IMR-90 (cell line): ENCODE measurements around the gene GADL1. TPM values are rescaled to one million over a fixed set of nuclear protein-coding genes. Genes with fewer than 3 reads are reported as not detected.

ENCODE experiments used
- ATAC-seq: fragments of 200-7000 bp; cut with Tn5 transposase; 2 replicates; pipeline ENCODE4 v1.9.1; 2020; ENCODE audit warnings: low read depth, mild to moderate bottlenecking, moderate library complexity
- BruUV-seq: library from RNA; stranded (reverse); fragments of 400-500 nt; replicated peaks from 2 replicates; lab custom pipeline; 2021; lab: Mats Ljungman, UMichigan
- CTCF ChIA-PET: fragments of 300-600 bp; formaldehyde crosslinking; extraction: SDS; loops from one replicate; lab custom pipeline; 2021; ENCODE audit warnings: antibody characterized with exemption; lab: Yijun Ruan, JAX
- POLR2A ChIA-PET: fragments of 300-600 bp; sonication (Branson Sonifier 250); formaldehyde crosslinking; loops from one replicate; lab custom pipeline; 2022; ENCODE audit warnings: antibody characterized with exemption; ENCODE audit not compliant: unreplicated experiment; lab: Charles Lee
- DNase-seq: peaks from one replicate; pipeline ENCODE4 v3.0.0; 2013
- H2AFZ ChIP-seq: replicated peaks from 2 replicates; pipeline ENCODE3; 2013; ENCODE audit warnings: low read length, mild to moderate bottlenecking; ENCODE audit not compliant: poor library complexity
- H2AK5ac ChIP-seq: 2 replicates; pipeline ENCODE4 v1.6.1; 2013; ENCODE audit warnings: low read depth, low read length, inconsistent platforms
- H2AK9ac ChIP-seq: replicated peaks from 2 replicates; pipeline ENCODE3; 2013; ENCODE audit warnings: mild to moderate bottlenecking, low read depth, low read length, moderate library complexity; ENCODE audit not compliant: poor library complexity
- H2BK120ac ChIP-seq: 2 replicates; pipeline ENCODE4 v1.6.1; 2013; ENCODE audit warnings: low read depth, low read length, inconsistent platforms
- H2BK15ac ChIP-seq: 3 replicates; pipeline ENCODE4 v1.6.1; 2013; ENCODE audit warnings: low read depth, low read length, inconsistent platforms
- H2BK20ac ChIP-seq: 2 replicates; pipeline ENCODE4 v1.6.1; 2013; ENCODE audit warnings: low read depth, mild to moderate bottlenecking, inconsistent platforms, low read length, moderate library complexity
- H2BK5ac ChIP-seq: 2 replicates; pipeline ENCODE4 v1.6.1; 2013; ENCODE audit warnings: mild to moderate bottlenecking, low read depth, low read length, inconsistent platforms; ENCODE audit not compliant: poor library complexity, severe bottlenecking
- H3K14ac ChIP-seq: replicated peaks from 2 replicates; pipeline ENCODE4 v1.6.1; 2013; ENCODE audit warnings: low read depth, low read length, inconsistent platforms
- H3K18ac ChIP-seq: 2 replicates; pipeline ENCODE4 v1.6.1; 2013; ENCODE audit warnings: low read depth, low read length, control low read depth
- H3K23ac ChIP-seq: 2 replicates; pipeline ENCODE4 v1.6.1; 2013; ENCODE audit warnings: low read depth, low read length, inconsistent platforms
- H3K27ac ChIP-seq: 2 replicates; pipeline ENCODE4 v1.5.1; 2013; ENCODE audit warnings: mild to moderate bottlenecking, control low read depth, low read length; ENCODE audit not compliant: insufficient read depth
- H3K27me3 ChIP-seq: 2 replicates; pipeline ENCODE4 v1.6.1; 2013; ENCODE audit warnings: low read length; ENCODE audit not compliant: control insufficient read depth, insufficient read depth
- H3K36me3 ChIP-seq: 2 replicates; pipeline ENCODE4 v1.6.1; 2013; ENCODE audit warnings: low read length, mixed read lengths; ENCODE audit not compliant: control insufficient read depth, insufficient read depth
- H3K4ac ChIP-seq: 2 replicates; pipeline ENCODE4 v1.6.1; 2013; ENCODE audit warnings: low read depth, low read length, inconsistent platforms
- H3K4me1 ChIP-seq: 2 replicates; pipeline ENCODE4 v1.6.1; 2013; ENCODE audit warnings: low read length, mixed read lengths; ENCODE audit not compliant: control insufficient read depth, insufficient read depth
- H3K4me2 ChIP-seq: 2 replicates; pipeline ENCODE4 v1.6.1; 2013; ENCODE audit warnings: low read depth, mild to moderate bottlenecking, control low read depth, low read length, moderate library complexity
- H3K4me3 ChIP-seq: 2 replicates; pipeline ENCODE4 v1.5.1; 2013; ENCODE audit warnings: low read depth, mild to moderate bottlenecking, control low read depth, low read length, moderate library complexity; ENCODE audit not compliant: insufficient read depth
- H3K56ac ChIP-seq: 2 replicates; pipeline ENCODE4 v1.6.1; 2013; ENCODE audit warnings: low read length, inconsistent platforms; ENCODE audit not compliant: insufficient read depth; ENCODE audit errors: extremely low read depth
- H3K79me1 ChIP-seq, 2 experiments: 2 replicates each; pipeline ENCODE4 v1.6.1; 2013; ENCODE audit warnings: low read length in 2 of 2, inconsistent platforms in 1 of 2, low read depth in 1 of 2
- H3K9ac ChIP-seq: 2 replicates; pipeline ENCODE4 v1.6.1; 2013; ENCODE audit warnings: low read depth, low read length, control low read depth
- H3K9me1 ChIP-seq: 2 replicates; pipeline ENCODE4 v1.6.1; 2013; ENCODE audit warnings: low read length, inconsistent platforms; ENCODE audit not compliant: insufficient read depth
- H3K9me3 ChIP-seq: 2 replicates; pipeline ENCODE4 v1.6.1; 2013; ENCODE audit warnings: low read length; ENCODE audit not compliant: control insufficient read depth, insufficient read depth
- H4K20me1 ChIP-seq: 2 replicates; pipeline ENCODE4 v1.6.1; 2013; ENCODE audit warnings: low read length, inconsistent platforms; ENCODE audit not compliant: insufficient read depth
- H4K5ac ChIP-seq: 2 replicates; pipeline ENCODE4 v1.6.1; 2013; ENCODE audit warnings: mild to moderate bottlenecking, low read depth, low read length, control low read depth
- H4K8ac ChIP-seq, 2 experiments: 2 replicates each; pipeline ENCODE4 v1.6.1; 2013; ENCODE audit warnings: low read depth in 2 of 2, low read length in 2 of 2, control low read depth in 1 of 2, inconsistent platforms in 1 of 2
- H4K91ac ChIP-seq: 2 replicates; pipeline ENCODE4 v1.6.1; 2013; ENCODE audit warnings: low read depth, low read length, inconsistent platforms; ENCODE audit not compliant: insufficient read depth
- CEBPB ChIP-seq: IDR thresholded peaks from 2 replicates; pipeline ENCODE4 v1.6.1; 2012; ENCODE audit warnings: low read depth, low read length, improper control_type of control experiment
- POLR2A ChIP-seq: IDR thresholded peaks from 2 replicates; pipeline ENCODE4 v1.6.1; 2012; ENCODE audit warnings: mild to moderate bottlenecking, low read depth, low read length
- WGBS, 2 experiments: methylation state at CpG; one replicate each; pipeline versions ENCODE4 v1.1.5 to v1.1.7; 2013; ENCODE audit warnings: missing lambda C conversion rate in 2 of 2; ENCODE audit not compliant: insufficient read length in 1 of 2; ENCODE audit errors: extremely low coverage in 2 of 2; 5-methylcytosine and 5-hydroxymethylcytosine counted together
- dilution Hi-C: fragments of 300-500 bp; cut with HindIII; formaldehyde crosslinking; loops from one replicate; pipeline ENCODE4 v1.14.3; 2018; ENCODE audit warnings: low sequenced_read_pairs; ENCODE audit not compliant: unreplicated experiment
- in situ Hi-C: fragments of 300-500 bp; cut with MboI; formaldehyde crosslinking; loops from 3 replicates; pipeline ENCODE4 v1.14.3; 2019; ENCODE audit warnings: low sequenced_read_pairs, inconsistent platforms, mixed read lengths
- intact Hi-C: fragments of 100-400 bp; cut with micrococcal nuclease; formaldehyde crosslinking; loops from 2 replicates; pipeline ENCODE4 v1.10.0; 2022
- polyA plus RNA-seq, 3 experiments: library from polyadenylated mRNA; depleted of rRNA; stranded (reverse); fragments of >200 nt; gene quantifications; 2 replicates each; pipeline ENCODE4 v1.2.3, GENCODE V29; 2012; ENCODE audit warnings: low replicate concordance in 1 of 3
- total RNA-seq: library from RNA; depleted of rRNA; stranded (reverse); fragments of >200 nt; gene quantifications from 2 replicates; pipeline ENCODE4 v1.2.3, GENCODE V29; 2012
- TF ChIP-seq, protein P1 (sequence below): conservative IDR thresholded peaks from 2 replicates; pipeline ENCODE4 v1.5.1; 2012; ENCODE audit warnings: mild to moderate bottlenecking, low read depth, low read length, improper control_type of control experiment

Gene GADL1
- total and polyA plus RNA-seq, 2 of the 4 experiments (the other 2 are of a cell fraction) = not detected

DNA sequence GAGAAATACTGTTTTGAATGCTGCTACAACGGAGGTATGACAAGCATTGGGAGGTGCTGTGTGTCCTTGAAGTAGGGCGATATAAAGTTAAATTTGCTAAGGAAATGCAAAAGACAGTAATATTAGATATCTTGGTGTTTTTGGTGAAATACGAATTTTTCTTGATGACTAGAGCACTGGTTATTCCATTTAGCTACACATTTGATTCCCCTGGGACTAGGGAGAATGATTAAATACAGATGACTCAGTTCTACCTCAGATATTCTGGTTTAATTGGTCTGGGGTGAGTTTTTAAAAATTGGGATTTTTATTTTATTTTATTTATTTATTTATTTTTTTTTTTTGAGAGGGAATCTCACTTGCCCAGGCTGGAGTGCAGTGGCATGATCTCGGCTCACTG, 18.7 kb upstream of the GADL1 start:
- Histone ChIP-seq H3K23ac (no peak overlapping the region), H2AK5ac (no peak overlapping the region), H4K91ac (no peak overlapping the region), H3K18ac (no peak overlapping the region), H2BK20ac (no peak overlapping the region), H3K9me1 (no peaks in the 10 kb centered on the region), H3K4ac (no peak overlapping the region), H3K14ac (no peak overlapping the region), H3K9ac (no peak overlapping the region), H3K9me3 (no peaks in the 10 kb centered on the region), H3K4me3 (no peak overlapping the region), H2BK120ac (no peak overlapping the region), H3K27ac (no peak overlapping the region), H4K8ac (no peak overlapping the region), H3K79me1 (no peaks in the 10 kb centered on the region), H2AFZ (no peak overlapping the region), H4K20me1 (no peaks in the 10 kb centered on the region), H3K27me3 (peaks cover 6% of the 10 kb centered on the region), H2BK15ac (no peak overlapping the region), H3K4me1 (no peaks in the 10 kb centered on the region), H2AK9ac (no peak overlapping the region), H3K4me2 (no peak overlapping the region), H2BK5ac (no peak overlapping the region), H4K5ac (no peak overlapping the region), H3K36me3 (no peaks in the 10 kb centered on the region), H3K56ac (no peak overlapping the region)
- 60% methylated on average over 1 of the region's 4 CpGs; no CpG with 5 or more reads in 1 of the 2 experiments for WGBS, 2 experiments
- dilution Hi-C loops = no loop called here
- in situ Hi-C loops = no loop called here
- DNase-seq = no peak
- TF ChIP-seq, protein P1, sequence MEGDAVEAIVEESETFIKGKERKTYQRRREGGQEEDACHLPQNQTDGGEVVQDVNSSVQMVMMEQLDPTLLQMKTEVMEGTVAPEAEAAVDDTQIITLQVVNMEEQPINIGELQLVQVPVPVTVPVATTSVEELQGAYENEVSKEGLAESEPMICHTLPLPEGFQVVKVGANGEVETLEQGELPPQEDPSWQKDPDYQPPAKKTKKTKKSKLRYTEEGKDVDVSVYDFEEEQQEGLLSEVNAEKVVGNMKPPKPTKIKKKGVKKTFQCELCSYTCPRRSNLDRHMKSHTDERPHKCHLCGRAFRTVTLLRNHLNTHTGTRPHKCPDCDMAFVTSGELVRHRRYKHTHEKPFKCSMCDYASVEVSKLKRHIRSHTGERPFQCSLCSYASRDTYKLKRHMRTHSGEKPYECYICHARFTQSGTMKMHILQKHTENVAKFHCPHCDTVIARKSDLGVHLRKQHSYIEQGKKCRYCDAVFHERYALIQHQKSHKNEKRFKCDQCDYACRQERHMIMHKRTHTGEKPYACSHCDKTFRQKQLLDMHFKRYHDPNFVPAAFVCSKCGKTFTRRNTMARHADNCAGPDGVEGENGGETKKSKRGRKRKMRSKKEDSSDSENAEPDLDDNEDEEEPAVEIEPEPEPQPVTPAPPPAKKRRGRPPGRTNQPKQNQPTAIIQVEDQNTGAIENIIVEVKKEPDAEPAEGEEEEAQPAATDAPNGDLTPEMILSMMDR = no peak
- TF ChIP-seq POLR2A = no peak
- TF ChIP-seq CEBPB = no peak
- no TSS peak for BruUV-seq
- ChIA-PET POLR2A (no interaction called here), CTCF (interaction anchor here (0.7 kb wide), 1 partner anchor 592 kb away, joined by 3 read pairs; no protein-coding TSS in a partner anchor)
- ATAC-seq = no peak
- intact Hi-C loops = loop anchor here (5.0 kb wide), 1 partner anchor 999 kb away; no protein-coding TSS in a partner anchor
